Breast epithelium (tissue), 3 donors: Measurements from ENCODE around the gene NFE2L2.

Source experiments
- CTCF ChIP-seq, 3 donors: fragments of 450-650 bp; IDR thresholded peaks; one replicate each; pipeline ENCODE4 v1.5.1; 2016 to 2017; ENCODE audit warnings: antibody characterized with exemption in 3 of 3, mild to moderate bottlenecking in 3 of 3, moderate library complexity in 3 of 3
- POLR2AphosphoS5 ChIP-seq, 3 donors: sonication (generic); formaldehyde crosslinking; IDR thresholded peaks; one replicate each; pipeline ENCODE4 v1.6.1; 2017; ENCODE audit warnings: antibody characterized with exemption in 3 of 3

DNA sequence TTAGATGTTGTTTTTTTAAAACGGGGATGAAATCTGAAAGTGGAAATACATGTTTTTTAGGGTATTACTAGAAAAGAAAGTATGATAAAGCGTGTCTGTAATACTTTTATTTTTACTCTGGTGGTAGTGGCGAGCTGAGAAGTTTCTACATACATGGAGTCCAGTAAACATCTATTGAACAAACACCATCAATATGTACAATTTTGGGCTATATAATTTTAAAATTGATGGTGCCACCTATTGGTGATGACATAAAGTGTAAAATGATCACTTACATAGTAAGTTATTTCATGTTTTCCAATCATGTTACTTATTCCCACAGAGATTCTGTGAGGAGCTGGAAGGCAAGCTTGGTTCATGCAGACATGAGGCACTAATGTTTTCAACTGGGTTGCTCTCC is 31.5 kb upstream of the NFE2L2 start:
- TF ChIP-seq POLR2AphosphoS5 (IDR thresholded peaks at IDR 0.05): no peak
- TF ChIP-seq CTCF (IDR thresholded peaks at IDR 0.05): peak in 1 of 3 donors; percentile 40
